Trophoblast cell (in vitro differentiated cells and primary cell): Measurements from ENCODE around the gene CINP.

Source experiments
- DNase-seq, 2 donors: peaks; one replicate each; pipeline ENCODE4 v3.0.0-alpha.2; 2016
- H2AFZ ChIP-seq: 2 replicates; pipeline ENCODE4 v1.6.1; 2013; ENCODE audit warnings: low read length, moderate library complexity, mild to moderate bottlenecking; ENCODE audit not compliant: insufficient read depth, poor library complexity
- H2AK5ac ChIP-seq: 2 replicates; pipeline ENCODE4 v1.6.1; 2013; ENCODE audit warnings: mild to moderate bottlenecking, low read length
- H2BK120ac ChIP-seq: 2 replicates; pipeline ENCODE4 v1.6.1; 2013; ENCODE audit warnings: low read length, mild to moderate bottlenecking, moderate library complexity; ENCODE audit not compliant: insufficient read depth, poor library complexity
- H2BK12ac ChIP-seq: 2 replicates; pipeline ENCODE4 v1.6.1; 2013; ENCODE audit warnings: mild to moderate bottlenecking, low read length, moderate library complexity
- H2BK5ac ChIP-seq: 2 replicates; pipeline ENCODE4 v1.6.1; 2013; ENCODE audit warnings: low read length, low read depth, moderate library complexity, mild to moderate bottlenecking; ENCODE audit not compliant: poor library complexity
- H3K14ac ChIP-seq: 2 replicates; pipeline ENCODE4 v1.6.1; 2013; ENCODE audit warnings: mild to moderate bottlenecking, low read length
- H3K18ac ChIP-seq: 2 replicates; pipeline ENCODE4 v1.6.1; 2013; ENCODE audit warnings: mild to moderate bottlenecking, low read length
- H3K23ac ChIP-seq: 2 replicates; pipeline ENCODE4 v1.6.1; 2013; ENCODE audit warnings: low read length
- H3K27ac ChIP-seq: 2 replicates; pipeline ENCODE4 v1.5.1; 2013; ENCODE audit warnings: low read depth, mild to moderate bottlenecking, inconsistent platforms, low read length, moderate library complexity
- H3K27me3 ChIP-seq: 2 replicates; pipeline ENCODE4 v1.6.1; 2013; ENCODE audit warnings: inconsistent platforms, mild to moderate bottlenecking, low read length, moderate library complexity; ENCODE audit not compliant: insufficient read depth
- H3K36me3 ChIP-seq, 2 experiments: 1 replicate in 1 of 2; 2 replicates in 1 of 2; pipeline ENCODE4 v1.6.1; 2013; ENCODE audit warnings: low read length in 2 of 2, mild to moderate bottlenecking in 2 of 2, moderate library complexity in 1 of 2; ENCODE audit not compliant: insufficient read depth in 2 of 2, control insufficient read depth in 1 of 2
- H3K4ac ChIP-seq: 2 replicates; pipeline ENCODE4 v1.6.1; 2013; ENCODE audit warnings: low read depth, mild to moderate bottlenecking, low read length, moderate library complexity
- H3K4me1 ChIP-seq, 2 experiments: 1 replicate in 1 of 2; 2 replicates in 1 of 2; pipeline ENCODE4 v1.6.1; 2013; ENCODE audit warnings: low read length in 2 of 2, mild to moderate bottlenecking in 2 of 2, moderate library complexity in 1 of 2; ENCODE audit not compliant: insufficient read depth in 2 of 2, control insufficient read depth in 1 of 2
- H3K4me2 ChIP-seq: 2 replicates; pipeline ENCODE4 v1.6.1; 2013; ENCODE audit warnings: inconsistent platforms, mild to moderate bottlenecking, low read length, moderate library complexity
- H3K4me3 ChIP-seq: 2 replicates; pipeline ENCODE4 v1.5.1; 2013; ENCODE audit warnings: mild to moderate bottlenecking, low read depth, low read length, inconsistent platforms
- H3K79me1 ChIP-seq: one replicate; pipeline ENCODE4 v1.6.1; 2013; ENCODE audit warnings: low read length
- H3K79me2 ChIP-seq: 2 replicates; pipeline ENCODE4 v1.6.1; 2013; ENCODE audit warnings: low read length, mild to moderate bottlenecking; ENCODE audit not compliant: control insufficient read depth, insufficient read depth, poor library complexity
- H3K9ac ChIP-seq: 2 replicates; pipeline ENCODE4 v1.6.1; 2013; ENCODE audit warnings: mild to moderate bottlenecking, low read length
- H3K9me3 ChIP-seq: 2 replicates; pipeline ENCODE4 v1.6.1; 2013; ENCODE audit warnings: low read depth, mild to moderate bottlenecking, control low read depth, inconsistent platforms, low read length; ENCODE audit not compliant: insufficient read depth
- H4K12ac ChIP-seq: 2 replicates; pipeline ENCODE4 v1.6.1; 2013; ENCODE audit warnings: low read depth, mild to moderate bottlenecking, low read length, moderate library complexity
- H4K8ac ChIP-seq: 2 replicates; pipeline ENCODE4 v1.6.1; 2013; ENCODE audit warnings: low read depth, mild to moderate bottlenecking, low read length, moderate library complexity
- H4K91ac ChIP-seq: one replicate; pipeline ENCODE4 v1.6.1; 2013; ENCODE audit warnings: low read depth, mild to moderate bottlenecking, low read length, moderate library complexity
- WGBS: extraction: QIAGEN DNeasy Blood & Tissue Kit; methylation state at CpG from one replicate; pipeline ENCODE4 v1.1.7; 2013; ENCODE audit warnings: missing lambda C conversion rate; ENCODE audit not compliant: insufficient read length, insufficient coverage; ENCODE audit errors: extremely low coverage; 5-methylcytosine and 5-hydroxymethylcytosine counted together

CINP gene

GRCh38 chr14:102396521-102396920 lies 33.8 kb upstream of the CINP start:
- Histone ChIP-seq H4K8ac (no peak overlapping the region), H3K4me3 (no peak overlapping the region), H3K23ac (no peak overlapping the region), H3K4me1 (no peaks in the 10 kb centered on the region), H2BK5ac (no peak overlapping the region), H3K79me2 (no peaks in the 10 kb centered on the region), H4K91ac (no peak overlapping the region), H2AFZ (no peak overlapping the region), H3K27ac (no peak overlapping the region), H2BK120ac (no peak overlapping the region), H3K79me1 (no peaks in the 10 kb centered on the region), H3K4ac (no peak overlapping the region), H2BK12ac (no peak overlapping the region), H2AK5ac (no peak overlapping the region), H4K12ac (no peak overlapping the region), H3K4me2 (no peak overlapping the region), H3K27me3 (no peaks in the 10 kb centered on the region), H3K18ac (no peak overlapping the region), H3K14ac (no peak overlapping the region), H3K9me3 (peaks cover 5% of the 10 kb centered on the region), H3K9ac (no peak overlapping the region), H3K36me3 (peaks cover 0 to 2% of the 10 kb centered on the region in 2 experiments)
- no CpG with 5 or more reads among the region's 7 CpGs for WGBS
- DNase-seq, result no peak

GRCh38 chr14:102394717-102395375 lies 32.2 kb upstream of the CINP start:
- Histone ChIP-seq H3K14ac (no peak overlapping the region), H2AK5ac (no peak overlapping the region), H3K4me2 (no peak overlapping the region), H3K9me3 (peaks cover 5% of the 10 kb centered on the region), H3K79me2 (no peaks in the 10 kb centered on the region), H2BK12ac (no peak overlapping the region), H3K4ac (no peak overlapping the region), H3K79me1 (no peaks in the 10 kb centered on the region), H3K27me3 (no peaks in the 10 kb centered on the region), H4K8ac (no peak overlapping the region), H3K23ac (no peak overlapping the region), H3K4me1 (no peaks in the 10 kb centered on the region), H4K91ac (no peak overlapping the region), H3K27ac (no peak overlapping the region), H3K36me3 (peaks cover 0 to 2% of the 10 kb centered on the region in 2 experiments), H2AFZ (no peak overlapping the region), H2BK120ac (no peak overlapping the region), H4K12ac (no peak overlapping the region), H3K18ac (no peak overlapping the region), H3K4me3 (no peak overlapping the region), H3K9ac (no peak overlapping the region), H2BK5ac (no peak overlapping the region)
- WGBS, result no CpG with 5 or more reads among the region's 9 CpGs
- no peak for DNase-seq

GRCh38 chr14:102392506-102392905 lies 29.8 kb upstream of the CINP start:
- Histone ChIP-seq H3K4me1 (no peaks in the 10 kb centered on the region), H4K8ac (no peak overlapping the region), H3K18ac (no peak overlapping the region), H3K27ac (no peak overlapping the region), H2AFZ (no peak overlapping the region), H3K9ac (no peak overlapping the region), H3K27me3 (no peaks in the 10 kb centered on the region), H3K79me1 (no peaks in the 10 kb centered on the region), H2AK5ac (no peak overlapping the region), H3K9me3 (no peaks in the 10 kb centered on the region), H3K4me3 (no peak overlapping the region), H3K79me2 (no peaks in the 10 kb centered on the region), H2BK12ac (no peak overlapping the region), H3K14ac (no peak overlapping the region), H3K4ac (no peak overlapping the region), H2BK120ac (no peak overlapping the region), H4K91ac (no peak overlapping the region), H3K4me2 (no peak overlapping the region), H4K12ac (no peak overlapping the region), H3K36me3 (peaks cover 0 to 2% of the 10 kb centered on the region in 2 experiments), H2BK5ac (no peak overlapping the region), H3K23ac (no peak overlapping the region)
- DNase-seq, result no peak
- WGBS, result no CpG with 5 or more reads among the region's 4 CpGs

DNA sequence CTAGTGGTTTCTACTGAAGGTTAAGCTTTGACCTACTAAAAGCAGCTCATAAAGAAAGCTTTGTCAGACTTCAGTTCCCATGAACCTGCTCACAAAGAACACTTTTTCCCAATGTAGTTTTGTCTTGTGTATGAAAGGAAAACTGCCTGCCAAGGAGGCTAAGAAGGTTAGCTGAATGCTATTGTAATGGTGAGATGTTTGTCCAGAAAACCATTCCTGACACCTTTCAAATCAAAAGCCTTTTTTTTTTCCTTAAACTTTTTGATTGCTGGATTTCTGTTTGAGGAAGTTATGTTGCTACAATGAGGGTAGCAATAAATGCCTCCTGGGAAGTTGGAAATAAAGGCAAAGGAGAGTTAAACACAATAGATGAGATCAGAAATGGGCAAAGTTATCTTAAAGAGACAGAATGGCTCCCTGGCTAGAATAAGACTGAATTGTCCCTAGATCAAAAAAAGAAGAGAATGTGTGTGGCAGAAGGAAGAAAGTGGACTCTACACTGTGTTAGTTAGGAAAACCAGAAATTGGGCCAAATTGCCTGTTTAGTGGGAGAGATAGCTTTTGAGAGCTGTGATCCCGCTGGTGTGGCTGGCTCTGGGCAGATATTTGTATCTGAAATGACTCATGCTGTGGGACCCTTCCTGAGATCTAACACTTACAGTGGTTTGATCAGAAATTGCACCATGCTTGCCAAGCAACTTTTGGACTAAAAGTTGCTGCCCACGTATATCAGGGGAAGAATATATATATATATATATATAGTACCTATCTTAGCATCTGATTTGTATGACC lies 27.6 kb upstream of the CINP start:
- WGBS, result no CpG with 5 or more reads among the region's 2 CpGs
- Histone ChIP-seq H2BK5ac (no peak overlapping the region), H3K14ac (no peak overlapping the region), H3K36me3 (no peaks in the 10 kb centered on the region), H2AFZ (no peak overlapping the region), H2BK12ac (no peak overlapping the region), H3K18ac (no peak overlapping the region), H3K9me3 (no peaks in the 10 kb centered on the region), H3K4ac (no peak overlapping the region), H3K4me3 (no peak overlapping the region), H3K23ac (no peak overlapping the region), H4K91ac (no peak overlapping the region), H3K79me2 (no peaks in the 10 kb centered on the region), H3K4me2 (no peak overlapping the region), H3K4me1 (no peaks in the 10 kb centered on the region), H4K8ac (no peak overlapping the region), H4K12ac (no peak overlapping the region), H3K79me1 (no peaks in the 10 kb centered on the region), H3K9ac (no peak overlapping the region), H2BK120ac (no peak overlapping the region), H3K27me3 (no peaks in the 10 kb centered on the region), H3K27ac (no peak overlapping the region), H2AK5ac (no peak overlapping the region)
- no peak for DNase-seq
